Panc1 (cell line): ENCODE data around the gene IGSF23. TPM values are rescaled to one million over a fixed set of nuclear protein-coding genes. Genes with fewer than 3 reads are reported as not detected.

Source experiments
- ATAC-seq: fragments of 200-7000 bp; cut with Tn5 transposase; 2 replicates; pipeline ENCODE4 v1.9.1; 2020; ENCODE audit warnings: mild to moderate bottlenecking, moderate library complexity
- Bru-seq: library from RNA; stranded (reverse); fragments of 400-500 nt; gene quantifications from one replicate; lab custom pipeline; 2021; lab: Mats Ljungman, UMichigan
- BruChase-seq, 2 experiments: library from RNA; stranded (reverse); fragments of 400-500 nt; gene quantifications; one replicate each; lab custom pipeline; 2021; lab: Mats Ljungman, UMichigan
- BruUV-seq: library from RNA; stranded (reverse); fragments of 400-500 nt; replicated peaks from 2 replicates; lab custom pipeline; 2021; lab: Mats Ljungman, UMichigan
- CTCF ChIA-PET: fragments of 300-600 bp; sonication (Branson Sonifier 250); formaldehyde crosslinking; loops from one replicate; lab custom pipeline; 2022; ENCODE audit warnings: antibody characterized with exemption; lab: Charles Lee
- POLR2A ChIA-PET: fragments of 300-600 bp; sonication (Branson Sonifier 250); formaldehyde crosslinking; loops from one replicate; lab custom pipeline; 2022; ENCODE audit warnings: antibody characterized with exemption; lab: Charles Lee
- DNase-seq: peaks from one replicate; pipeline ENCODE4 v3.0.0-alpha.2; 2010; ENCODE audit warnings: low read depth, low spot score
- H3K27ac ChIP-seq: 2 replicates; pipeline ENCODE4 v1.5.1; 2011; ENCODE audit warnings: mild to moderate bottlenecking, low read length, inconsistent platforms
- H3K27me3 ChIP-seq: fragments of 200-500 bp; sonication (Bioruptor generic); 2 replicates; pipeline ENCODE4 v1.6.0; 2014; ENCODE audit warnings: low read length, inconsistent platforms; ENCODE audit not compliant: control insufficient read depth, insufficient read depth
- H3K36me3 ChIP-seq: fragments of 200-500 bp; sonication (Bioruptor generic); 2 replicates; pipeline ENCODE4 v1.5.1; 2014; ENCODE audit warnings: inconsistent platforms, mild to moderate bottlenecking, low read length, moderate library complexity; ENCODE audit not compliant: control insufficient read depth, insufficient read depth
- H3K4me1 ChIP-seq: 2 replicates; pipeline ENCODE4 v1.5.1; 2011; ENCODE audit warnings: inconsistent platforms, mild to moderate bottlenecking, low read length, moderate library complexity; ENCODE audit not compliant: control insufficient read depth, insufficient read depth
- H3K4me3 ChIP-seq, 2 experiments: 2 replicates each; pipeline ENCODE4 v1.5.1; 2011 to 2012; ENCODE audit warnings: low read depth in 2 of 2, low read length in 2 of 2, mild to moderate bottlenecking in 2 of 2, inconsistent platforms in 1 of 2, moderate library complexity in 1 of 2
- H3K9me3 ChIP-seq: fragments of 200-500 bp; sonication (Bioruptor generic); 2 replicates; pipeline ENCODE4 v1.5.1; 2014; ENCODE audit warnings: low read depth, mild to moderate bottlenecking, inconsistent platforms, low read length, moderate library complexity; ENCODE audit not compliant: control insufficient read depth, insufficient read depth
- CTCF ChIP-seq: fragments of 450-650 bp; IDR thresholded peaks from 2 replicates; pipeline ENCODE4 v1.5.1; 2017; ENCODE audit warnings: mild to moderate bottlenecking
- POLR2AphosphoS5 ChIP-seq: IDR thresholded peaks from 2 replicates; pipeline ENCODE4 v1.6.1; 2012; ENCODE audit warnings: mild to moderate bottlenecking, low read depth, low read length, moderate library complexity
- REST ChIP-seq, 2 experiments: IDR thresholded peaks; 2 replicates each; pipeline ENCODE4 v1.6.1; 2011 to 2012; ENCODE audit warnings: low read depth in 2 of 2, control low read depth in 1 of 2, low read length in 1 of 2, mild to moderate bottlenecking in 1 of 2, moderate library complexity in 1 of 2; ENCODE audit not compliant: insufficient read depth in 1 of 2
- SIN3A ChIP-seq: IDR thresholded peaks from 2 replicates; pipeline ENCODE4 v1.6.1; 2012; ENCODE audit warnings: low read depth, mild to moderate bottlenecking, low read length, moderate library complexity, borderline replicate concordance; ENCODE audit not compliant: insufficient read depth
- TCF7L2 ChIP-seq: IDR thresholded peaks from 2 replicates; pipeline ENCODE4 v1.6.1; 2011; ENCODE audit warnings: mild to moderate bottlenecking, low read depth, low read length, inconsistent platforms
- in situ Hi-C: cut with HindIII; loops from 2 replicates; pipeline ENCODE4 v1.10.0; 2016; ENCODE audit warnings: low sequenced_read_pairs, low pct_unique_long_range_greater_than_20kb
- intact Hi-C: fragments of 100-400 bp; cut with micrococcal nuclease; formaldehyde crosslinking; loops from one replicate; pipeline ENCODE4 v1.10.0; 2022; ENCODE audit not compliant: unreplicated experiment
- long read RNA-seq: library from polyadenylated mRNA; unstranded; transcript quantifications from one replicate; pipeline ENCODE4 v2.0.0, GENCODE V29; 2021; ENCODE audit not compliant: unreplicated experiment
- polyA plus RNA-seq: library from polyadenylated mRNA; unstranded; fragments of >200 nt; gene quantifications from one replicate; pipeline ENCODE4 v1.2.1, GENCODE V29; 2012; ENCODE audit warnings: missing spikeins; ENCODE audit not compliant: insufficient read length
- total RNA-seq: library from RNA; stranded (reverse); gene quantifications from one replicate; pipeline ENCODE4 v1.2.1, GENCODE V29; 2021; ENCODE audit not compliant: unreplicated experiment

Gene IGSF23
- total RNA-seq: not detected
- not detected for polyA plus RNA-seq
- percentile 10 among the genes with signal in this experiment for Bru-seq, nascent RNA
- percentile 7 among the genes with signal in this experiment for BruChase-seq, experiment 1, labeled RNA remaining after a 2-hour chase
- not detected for BruChase-seq, experiment 2, labeled RNA remaining after a 6-hour chase
- long read RNA-seq: 0 reads

GRCh38 chr19:44613295-44614178 is at the start of gene IGSF23:
Gene IGSF23 (plus strand): TSS chr19:44613563. CDS start chr19:44613646, 83 bp downstream.
- Histone ChIP-seq H3K9me3 (no peaks in the 10 kb centered on the region), H3K27me3 (no peaks in the 10 kb centered on the region), H3K36me3 (no peaks in the 10 kb centered on the region), H3K4me1 (no peaks in the 10 kb centered on the region), H3K4me3 (no peak within 1 kb of the TSS), H3K27ac (no peak within 1 kb of the TSS)
- BruUV-seq: no TSS peak
- intact Hi-C loops (no loop called here), in situ Hi-C loops (no loop called here)
- ChIA-PET POLR2A (no interaction called here), CTCF (interaction anchor here (0.7 kb wide), 1 partner anchor 30 kb away, joined by 3 read pairs; the partner anchor contains the start of gene PVR)
- DNase-seq (no peak), ATAC-seq (no peak)
- no peak for TF ChIP-seq SIN3A
- TF ChIP-seq CTCF: no peak
- no peak for TF ChIP-seq TCF7L2
- TF ChIP-seq REST (IDR thresholded peaks at IDR 0.05; ENCODE audit: insufficient read depth in 1 of 2, low read depth in 2 of 2, low read length in 1 of 2): no peak
- no peak for TF ChIP-seq POLR2AphosphoS5

GRCh38 chr19:44566984-44567383 is 46.4 kb upstream of the IGSF23 start:
- ChIA-PET CTCF (no interaction called here), POLR2A (no interaction called here)
- no peak for ATAC-seq
- in situ Hi-C loops (no loop called here), intact Hi-C loops (no loop called here)
- H3K4me3 ChIP-seq: no peak overlapping the region
- H3K36me3 ChIP-seq: no peaks in the 10 kb centered on the region
- BruUV-seq: no TSS peak
- no peak overlapping the region for H3K27ac ChIP-seq
- no peaks in the 10 kb centered on the region for H3K4me1 ChIP-seq
- TF ChIP-seq SIN3A (no peak), POLR2AphosphoS5 (no peak), TCF7L2 (no peak), REST (IDR thresholded peaks at IDR 0.05; ENCODE audit: insufficient read depth in 1 of 2, low read depth in 2 of 2, low read length in 1 of 2) (no peak)
- no peaks in the 10 kb centered on the region for H3K9me3 ChIP-seq
- H3K27me3 ChIP-seq: peaks cover 4% of the 10 kb centered on the region; the same call in 1 of the 2 replicates
- no peak for DNase-seq
